ENCODE data around the gene MGAT5B. TPM values are rescaled to one million over a fixed set of nuclear protein-coding genes. Genes with fewer than 3 reads are reported as not detected.

MGAT5B gene
- total RNA-seq, 1 donor from 2014 or later, result 0.40 TPM

- Mint-ChIP-seq H3K27me3 (ENCODE audit: unreplicated experiment) (peaks cover 21% of the 10 kb centered on the region), H3K4me3 (ENCODE audit: unreplicated experiment) (no peak overlapping the region), H3K27ac (ENCODE audit: unreplicated experiment) (no peak overlapping the region), H3K4me1 (ENCODE audit: unreplicated experiment) (no peaks in the 10 kb centered on the region), H3K9me3 (ENCODE audit: unreplicated experiment) (peaks cover 8% of the 10 kb centered on the region), H3K36me3 (ENCODE audit: unreplicated experiment) (no peaks in the 10 kb centered on the region)
- DNase-seq (ENCODE audit: extremely low spot score, unreplicated experiment), result no peak
- no peak for TF ChIP-seq CTCF (IDR thresholded peaks at IDR 0.05)
These were observed 113.5 kb downstream of the MGAT5B start for GRCh38 chr17:76981545-76982295.

GRCh38 chr17:76982408-76983074 lies 114.3 kb downstream of the MGAT5B start:
- no peak overlapping the region for H3K4me3 Mint-ChIP-seq (ENCODE audit: unreplicated experiment)
- no peak overlapping the region for H3K27ac Mint-ChIP-seq (ENCODE audit: unreplicated experiment)
- H3K36me3 Mint-ChIP-seq (ENCODE audit: unreplicated experiment), result no peaks in the 10 kb centered on the region
- no peaks in the 10 kb centered on the region for H3K4me1 Mint-ChIP-seq (ENCODE audit: unreplicated experiment)
- peaks cover 20% of the 10 kb centered on the region for H3K27me3 Mint-ChIP-seq (ENCODE audit: unreplicated experiment)
- no peak for DNase-seq (ENCODE audit: extremely low spot score, unreplicated experiment)
- no peak for TF ChIP-seq CTCF (IDR thresholded peaks at IDR 0.05)
- H3K9me3 Mint-ChIP-seq (ENCODE audit: unreplicated experiment), result peaks cover 8% of the 10 kb centered on the region

- TF ChIP-seq CTCF (IDR thresholded peaks at IDR 0.05), result no peak
- Mint-ChIP-seq H3K27me3 (ENCODE audit: unreplicated experiment) (peaks cover 19% of the 10 kb centered on the region), H3K4me3 (ENCODE audit: unreplicated experiment) (no peak overlapping the region), H3K4me1 (ENCODE audit: unreplicated experiment) (no peaks in the 10 kb centered on the region), H3K27ac (ENCODE audit: unreplicated experiment) (no peak overlapping the region), H3K36me3 (ENCODE audit: unreplicated experiment) (no peaks in the 10 kb centered on the region), H3K9me3 (ENCODE audit: unreplicated experiment) (peaks cover 5% of the 10 kb centered on the region)
- no peak for DNase-seq (ENCODE audit: extremely low spot score, unreplicated experiment)
These were observed 115.0 kb downstream of the MGAT5B start for GRCh38 chr17:76983075-76983775.

- TF ChIP-seq CTCF (IDR thresholded peaks at IDR 0.05), result no peak
- Mint-ChIP-seq H3K27ac (ENCODE audit: unreplicated experiment) (no peak overlapping the region), H3K36me3 (ENCODE audit: unreplicated experiment) (no peaks in the 10 kb centered on the region), H3K4me3 (ENCODE audit: unreplicated experiment) (no peak overlapping the region), H3K9me3 (ENCODE audit: unreplicated experiment) (no peaks in the 10 kb centered on the region), H3K4me1 (ENCODE audit: unreplicated experiment) (no peaks in the 10 kb centered on the region), H3K27me3 (ENCODE audit: unreplicated experiment) (peaks cover 22% of the 10 kb centered on the region)
- no peak for DNase-seq (ENCODE audit: extremely low spot score, unreplicated experiment)
These were observed 118.2 kb downstream of the MGAT5B start for GRCh38 chr17:76986365-76986764.

Measured in osteocyte (in vitro differentiated cells).